Stomach smooth muscle (tissue), 2 donors: ENCODE data around the gene FLVCR2.

ENCODE experiments used
- H3K27ac ChIP-seq: one replicate; pipeline ENCODE4 v1.7.0; 2013; ENCODE audit warnings: mild to moderate bottlenecking, low read length, inconsistent platforms
- H3K27me3 ChIP-seq, 2 donors: one replicate each; pipeline ENCODE4 v1.7.0; 2013; ENCODE audit warnings: low read length in 2 of 2; ENCODE audit not compliant: insufficient read depth in 2 of 2, control insufficient read depth in 1 of 2
- H3K36me3 ChIP-seq, 2 donors: one replicate each; pipeline ENCODE4 v1.7.0; 2013; ENCODE audit warnings: low read length in 2 of 2; ENCODE audit not compliant: control insufficient read depth in 2 of 2, insufficient read depth in 2 of 2
- H3K4me1 ChIP-seq: one replicate; pipeline ENCODE4 v1.7.0; 2013; ENCODE audit warnings: low read length; ENCODE audit not compliant: control insufficient read depth, insufficient read depth
- H3K4me3 ChIP-seq, 2 donors: one replicate each; pipeline ENCODE4 v1.7.0; 2013; ENCODE audit warnings: low read length in 2 of 2
- H3K9ac ChIP-seq, 2 donors: one replicate each; pipeline ENCODE4 v1.7.0; 2013; ENCODE audit warnings: low read length in 2 of 2, mild to moderate bottlenecking in 1 of 2
- H3K9me3 ChIP-seq, 2 donors: one replicate each; pipeline ENCODE4 v1.7.0; 2013; ENCODE audit warnings: low read length in 2 of 2; ENCODE audit not compliant: control insufficient read depth in 2 of 2
- donor health status: healthy.
- donor health status: Pancreatic carcinoma.

Gene FLVCR2, protein sequence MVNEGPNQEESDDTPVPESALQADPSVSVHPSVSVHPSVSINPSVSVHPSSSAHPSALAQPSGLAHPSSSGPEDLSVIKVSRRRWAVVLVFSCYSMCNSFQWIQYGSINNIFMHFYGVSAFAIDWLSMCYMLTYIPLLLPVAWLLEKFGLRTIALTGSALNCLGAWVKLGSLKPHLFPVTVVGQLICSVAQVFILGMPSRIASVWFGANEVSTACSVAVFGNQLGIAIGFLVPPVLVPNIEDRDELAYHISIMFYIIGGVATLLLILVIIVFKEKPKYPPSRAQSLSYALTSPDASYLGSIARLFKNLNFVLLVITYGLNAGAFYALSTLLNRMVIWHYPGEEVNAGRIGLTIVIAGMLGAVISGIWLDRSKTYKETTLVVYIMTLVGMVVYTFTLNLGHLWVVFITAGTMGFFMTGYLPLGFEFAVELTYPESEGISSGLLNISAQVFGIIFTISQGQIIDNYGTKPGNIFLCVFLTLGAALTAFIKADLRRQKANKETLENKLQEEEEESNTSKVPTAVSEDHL

DNA sequence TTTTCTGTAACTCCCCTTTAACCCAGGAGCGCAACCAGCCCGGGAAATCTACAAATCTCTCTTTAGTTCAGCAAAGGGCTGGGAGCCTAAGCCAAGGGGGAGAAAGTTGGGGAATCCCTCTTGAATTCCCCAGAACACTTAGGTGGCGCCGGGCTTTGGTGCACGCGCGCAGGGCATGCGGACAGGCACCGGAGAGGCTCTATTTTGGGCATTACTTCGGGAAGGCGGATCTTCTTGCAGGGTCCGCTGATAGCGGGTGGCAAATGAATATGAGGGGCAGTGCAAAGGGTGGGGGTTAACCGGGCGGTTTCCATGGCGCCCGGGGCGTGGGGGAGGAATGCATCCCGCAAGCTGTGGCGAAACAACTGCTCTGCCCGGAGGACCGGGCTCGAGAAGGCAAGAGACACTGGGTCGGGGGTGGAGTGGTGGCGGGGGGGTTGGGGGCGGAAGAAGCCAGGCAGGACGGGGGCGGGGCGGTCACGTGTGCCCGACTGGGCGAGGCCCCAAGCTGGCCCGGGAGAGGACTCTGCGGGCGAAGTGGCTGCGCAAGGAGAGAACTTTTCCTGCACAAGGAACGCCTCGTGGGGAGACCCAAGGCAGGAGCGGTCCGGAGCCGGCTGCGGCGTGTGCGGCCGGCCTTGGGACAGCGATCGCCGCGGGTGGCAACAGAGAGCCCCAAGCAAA is at the start of gene FLVCR2:
Gene FLVCR2, plus strand, starts transcription at position 519 of the 684 bp plus-strand sequence. CDS start 353 bp downstream, outside the sequence.
- Histone ChIP-seq H3K4me1 (peaks cover 10% of the 10 kb centered on the region), H3K27me3 (no peaks in the 10 kb centered on the region), H3K9me3 (no peaks in the 10 kb centered on the region), H3K9ac (peak within 1 kb of the TSS; percentile 69), H3K4me3 (peak within 1 kb of the TSS; percentile 83 to 92), H3K27ac (peak within 1 kb of the TSS; percentile 49), H3K36me3 (no peaks in the 10 kb centered on the region)

DNA sequence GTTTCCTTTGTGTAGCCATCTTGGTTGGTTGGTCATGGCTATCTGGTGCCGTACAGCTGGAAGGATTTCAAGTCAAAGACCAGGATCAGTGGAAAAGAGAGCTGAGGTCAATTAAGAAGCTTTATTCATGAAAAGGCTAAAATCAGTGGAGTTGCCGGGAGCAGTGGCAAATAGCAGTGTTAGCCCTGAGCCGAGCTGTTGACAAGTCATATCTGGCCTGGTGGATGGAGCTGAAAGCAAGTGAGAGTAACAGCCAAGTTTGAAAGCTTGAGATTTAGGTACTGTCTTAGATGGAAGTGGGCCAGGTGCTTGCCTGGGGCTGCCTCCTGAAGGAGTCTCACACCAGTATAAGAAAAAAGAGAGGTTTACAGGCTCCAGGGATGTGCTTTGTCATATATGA is 47.2 kb upstream of the FLVCR2 start:
- Histone ChIP-seq H3K4me1 (no peaks in the 10 kb centered on the region), H3K36me3 (no peaks in the 10 kb centered on the region), H3K4me3 (no peak overlapping the region), H3K9ac (no peak overlapping the region), H3K9me3 (no peaks in the 10 kb centered on the region), H3K27ac (no peak overlapping the region), H3K27me3 (no peaks in the 10 kb centered on the region)

DNA sequence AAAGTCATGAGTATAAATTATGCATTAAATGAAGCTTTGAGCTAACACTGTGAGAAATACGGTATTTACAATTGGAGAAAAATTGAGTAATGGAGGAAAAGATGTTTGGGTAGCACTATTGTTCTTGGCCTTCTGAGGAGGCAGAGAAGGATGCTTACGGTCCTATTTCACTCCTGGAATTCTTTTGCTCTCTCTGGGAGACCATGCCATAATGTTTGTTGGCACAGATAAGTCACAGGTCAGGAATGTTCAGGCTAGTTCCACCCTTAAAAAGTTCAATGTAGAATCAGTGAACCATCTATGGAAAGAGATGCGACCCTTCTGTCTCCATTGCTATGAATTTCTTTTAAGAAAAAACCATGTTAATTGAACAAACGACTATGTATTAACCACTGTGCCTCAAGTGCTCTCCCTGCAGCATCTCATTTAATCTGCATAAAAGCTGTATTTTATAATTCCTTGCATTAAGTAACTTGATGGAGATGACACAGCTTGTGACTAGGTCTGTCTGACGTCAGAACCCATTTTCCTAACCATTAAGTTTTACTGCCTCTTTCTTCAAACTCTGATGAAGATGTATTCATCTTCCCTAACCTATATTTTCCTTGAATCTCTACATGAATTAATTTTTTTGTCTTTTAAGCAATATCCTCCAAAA is 46.6 kb upstream of the FLVCR2 start:
- H3K36me3 ChIP-seq, result no peaks in the 10 kb centered on the region
- no peaks in the 10 kb centered on the region for H3K27me3 ChIP-seq
- no peak overlapping the region for H3K9ac ChIP-seq
- no peak overlapping the region for H3K27ac ChIP-seq
- no peaks in the 10 kb centered on the region for H3K9me3 ChIP-seq
- no peaks in the 10 kb centered on the region for H3K4me1 ChIP-seq
- no peak overlapping the region for H3K4me3 ChIP-seq

DNA sequence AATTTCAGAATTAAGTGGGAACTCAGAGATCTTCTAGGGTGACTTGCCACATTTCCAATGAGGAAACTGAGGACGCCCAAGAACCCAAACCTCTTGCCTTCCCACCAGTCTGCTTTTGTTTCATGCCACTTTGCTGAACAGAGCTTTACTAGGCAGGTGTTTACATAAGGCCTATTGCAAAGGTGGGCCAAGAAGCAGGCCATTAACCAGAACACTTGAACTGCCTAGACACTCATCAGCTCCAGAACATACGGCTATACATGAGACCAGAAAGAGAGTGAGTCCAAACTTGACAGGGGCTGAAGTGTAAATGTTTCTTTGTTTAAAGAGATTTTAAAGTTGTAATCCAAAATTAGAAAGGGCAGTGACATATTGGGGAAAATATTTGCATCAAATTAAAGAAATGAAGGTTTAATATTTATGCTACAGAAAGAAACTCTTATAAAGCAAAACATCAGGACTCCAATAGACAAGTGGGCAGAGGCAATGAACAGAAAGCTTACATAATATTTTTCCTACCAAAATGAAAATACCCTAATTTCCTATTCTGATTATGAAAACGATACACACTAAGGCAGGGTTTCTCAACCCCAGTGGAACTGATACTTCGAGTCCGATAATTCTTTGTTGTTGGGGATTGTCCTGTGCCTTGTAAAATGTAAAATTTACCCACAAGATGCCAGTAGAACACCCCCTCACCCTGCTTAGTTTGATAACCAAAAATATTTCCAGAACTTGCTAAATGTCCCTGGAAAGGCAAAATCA is 44.4 kb upstream of the FLVCR2 start:
- no peak overlapping the region for H3K9ac ChIP-seq
- H3K36me3 ChIP-seq, result no peaks in the 10 kb centered on the region
- H3K27ac ChIP-seq, result no peak overlapping the region
- H3K4me3 ChIP-seq, result no peak overlapping the region
- no peaks in the 10 kb centered on the region for H3K27me3 ChIP-seq
- H3K4me1 ChIP-seq, result no peaks in the 10 kb centered on the region
- no peaks in the 10 kb centered on the region for H3K9me3 ChIP-seq

DNA sequence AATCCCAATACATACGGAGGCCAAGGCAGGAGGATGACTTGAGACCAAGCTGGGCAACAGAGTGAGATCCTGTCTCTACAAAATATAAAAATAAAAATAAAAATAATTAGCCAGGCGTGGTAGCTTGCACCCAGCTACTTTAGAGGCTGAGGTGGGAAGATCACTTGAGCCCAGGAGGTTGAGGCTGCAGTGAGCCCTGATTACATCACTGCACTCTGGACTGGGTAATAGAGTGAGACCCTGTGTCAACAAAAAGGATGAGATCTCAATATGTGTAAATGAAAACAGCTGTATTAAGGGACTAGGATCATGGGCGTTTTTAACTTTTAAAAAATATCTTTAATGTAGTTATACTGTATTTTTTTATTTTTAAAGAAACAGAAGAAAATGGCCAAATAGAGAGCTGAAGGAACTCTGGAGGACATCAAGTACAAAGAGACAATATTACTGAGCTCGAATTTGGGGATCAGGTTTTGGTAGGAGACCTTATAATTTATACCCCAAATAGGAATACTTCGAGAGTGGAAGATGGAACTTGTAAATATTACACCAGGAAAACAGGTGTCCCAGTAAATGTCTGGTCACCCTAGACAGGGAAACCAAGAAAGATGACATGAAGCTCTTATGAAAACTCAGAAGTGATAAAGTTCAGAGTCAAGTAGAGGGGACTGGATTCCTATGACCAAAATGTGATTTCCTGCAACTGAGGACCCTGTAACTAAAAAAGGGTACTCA is 43.1 kb upstream of the FLVCR2 start:
- no peaks in the 10 kb centered on the region for H3K27me3 ChIP-seq
- no peaks in the 10 kb centered on the region for H3K4me1 ChIP-seq
- H3K9ac ChIP-seq, result no peak overlapping the region
- no peak overlapping the region for H3K4me3 ChIP-seq
- H3K27ac ChIP-seq, result no peak overlapping the region
- H3K36me3 ChIP-seq, result no peaks in the 10 kb centered on the region
- H3K9me3 ChIP-seq, result no peaks in the 10 kb centered on the region

DNA sequence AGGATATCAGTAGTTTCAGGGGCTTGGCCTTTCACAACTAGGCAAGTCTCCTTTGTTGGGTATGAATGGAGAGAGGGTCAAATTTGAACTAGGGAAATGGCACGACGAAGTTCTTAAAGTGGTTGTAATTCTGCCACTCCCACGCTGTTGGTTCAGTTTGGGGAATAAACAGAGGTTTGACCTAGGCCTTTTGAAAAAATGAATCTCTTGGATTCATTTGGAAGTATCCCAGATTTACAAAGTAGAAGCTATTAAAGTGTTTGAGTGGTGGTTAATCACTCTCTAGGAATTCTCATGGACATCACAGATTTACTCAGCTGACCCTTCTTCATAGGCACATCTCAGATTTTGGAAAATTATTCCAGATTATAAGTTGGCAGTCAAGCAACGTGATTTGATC is 41.3 kb upstream of the FLVCR2 start:
- Histone ChIP-seq H3K4me1 (no peaks in the 10 kb centered on the region), H3K9ac (no peak overlapping the region), H3K4me3 (no peak overlapping the region), H3K36me3 (no peaks in the 10 kb centered on the region), H3K27me3 (no peaks in the 10 kb centered on the region), H3K27ac (no peak overlapping the region), H3K9me3 (no peaks in the 10 kb centered on the region)

DNA sequence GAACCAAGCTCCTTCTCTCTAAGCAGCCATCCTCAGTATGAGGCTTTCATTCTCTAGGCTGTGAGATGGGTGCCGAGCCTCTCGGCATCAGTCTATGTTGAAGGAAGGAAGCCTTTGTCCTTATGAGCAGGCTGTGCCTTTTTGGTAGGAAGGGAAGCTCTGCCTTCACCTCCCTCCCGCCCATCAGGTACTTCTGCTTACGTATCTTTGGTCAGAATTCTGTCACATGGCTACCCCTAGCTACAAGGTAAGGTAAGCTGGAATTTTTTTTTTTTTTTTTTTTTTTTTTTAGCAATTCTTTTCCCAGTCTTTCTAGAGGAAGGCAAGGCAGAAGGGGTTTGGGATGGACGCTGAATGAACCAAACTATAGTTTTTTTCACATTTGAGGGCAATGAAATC is 39.3 kb upstream of the FLVCR2 start:
- Histone ChIP-seq H3K9ac (no peak overlapping the region), H3K9me3 (no peaks in the 10 kb centered on the region), H3K27me3 (no peaks in the 10 kb centered on the region), H3K36me3 (no peaks in the 10 kb centered on the region), H3K4me3 (no peak overlapping the region), H3K4me1 (peaks cover 2% of the 10 kb centered on the region), H3K27ac (no peak overlapping the region)

DNA sequence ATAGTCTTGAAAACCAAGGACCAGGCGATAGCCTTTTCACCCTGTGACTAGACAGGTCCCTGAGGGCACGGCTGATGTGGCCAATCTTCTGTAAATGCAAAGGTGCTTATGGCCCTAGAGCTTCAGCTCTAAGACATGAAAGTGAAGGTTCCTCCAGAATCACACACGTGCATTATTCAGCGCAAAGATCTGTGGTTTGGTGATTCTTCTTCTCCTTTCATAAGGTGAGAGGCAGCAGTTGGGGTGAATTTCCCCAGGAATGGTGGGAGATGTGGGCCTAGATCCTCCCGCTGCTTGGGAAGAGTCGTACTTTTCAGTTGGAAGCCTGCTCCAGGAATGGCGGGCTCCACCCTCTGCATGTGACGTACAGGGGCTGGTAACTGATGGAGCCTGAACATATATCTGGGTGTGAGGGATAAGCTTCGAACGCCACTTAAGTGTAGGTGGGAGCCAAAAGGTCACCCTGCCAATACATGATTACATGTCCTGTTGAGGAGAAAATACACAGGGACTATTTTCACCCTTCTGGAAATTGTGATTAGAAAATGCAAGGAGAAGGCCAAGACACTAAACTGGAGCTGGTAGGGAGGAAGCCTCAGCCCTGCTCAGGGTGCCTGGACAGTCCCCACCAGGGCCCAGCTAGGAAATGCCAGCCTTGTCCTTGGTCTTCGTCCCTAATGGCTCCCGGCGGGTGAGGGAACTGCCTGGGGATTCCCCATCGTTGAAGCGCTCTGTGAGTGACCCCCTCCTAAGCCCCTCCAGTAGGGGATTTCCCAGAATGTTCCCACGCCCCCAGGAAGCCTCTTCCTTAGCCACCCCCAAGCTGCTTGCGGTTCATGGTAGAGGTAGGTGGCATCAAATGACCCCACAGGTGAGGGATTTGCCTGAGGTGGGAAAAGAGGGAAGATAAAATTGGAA is 38.6 kb upstream of the FLVCR2 start:
- no peak overlapping the region for H3K9ac ChIP-seq
- peaks cover 2% of the 10 kb centered on the region for H3K4me1 ChIP-seq
- H3K27me3 ChIP-seq, result no peaks in the 10 kb centered on the region
- no peak overlapping the region for H3K27ac ChIP-seq
- no peaks in the 10 kb centered on the region for H3K36me3 ChIP-seq
- no peaks in the 10 kb centered on the region for H3K9me3 ChIP-seq
- no peak overlapping the region for H3K4me3 ChIP-seq

DNA sequence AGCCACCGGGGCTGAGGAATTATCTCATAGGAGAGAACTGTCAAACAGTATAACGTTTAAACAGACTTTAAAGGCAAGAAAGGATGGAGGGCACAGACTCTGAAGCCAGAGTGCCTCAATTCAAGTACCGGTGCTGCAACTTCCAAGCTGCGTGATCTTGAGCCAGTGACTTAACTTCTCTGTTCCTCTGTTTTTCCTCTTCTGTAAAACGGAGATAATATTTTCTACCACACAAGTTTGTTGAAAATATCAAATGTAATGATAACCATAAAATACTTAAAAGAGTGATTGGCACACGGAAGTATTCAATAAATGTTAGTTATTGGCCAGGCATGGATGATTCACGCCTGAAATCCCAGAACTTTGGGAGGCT is 38.0 kb upstream of the FLVCR2 start:
- H3K27me3 ChIP-seq, result no peaks in the 10 kb centered on the region
- no peaks in the 10 kb centered on the region for H3K36me3 ChIP-seq
- H3K9me3 ChIP-seq, result no peaks in the 10 kb centered on the region
- no peak overlapping the region for H3K9ac ChIP-seq
- no peak overlapping the region for H3K27ac ChIP-seq
- peaks cover 2% of the 10 kb centered on the region for H3K4me1 ChIP-seq
- no peak overlapping the region for H3K4me3 ChIP-seq
